DOHH2 (cell line): ENCODE results near the gene NIN.

Experiments used
- CTCF ChIP-seq: fragments of 200-600 bp; sonication (generic); IDR thresholded peaks from one replicate; pipeline ENCODE4 v1.5.1; 2014; ENCODE audit warnings: antibody characterized with exemption, mild to moderate bottlenecking, low read depth, low read length; ENCODE audit not compliant: poor library complexity, severe bottlenecking
- EZH2phosphoT487 ChIP-seq: fragments of 200-600 bp; sonication (generic); IDR thresholded peaks from 2 replicates; pipeline ENCODE4 v1.6.1; 2017; ENCODE audit warnings: borderline replicate concordance, mild to moderate bottlenecking, antibody characterized with exemption, low read length, moderate library complexity, mixed read lengths

- TF ChIP-seq CTCF, result no peak
- no peak for TF ChIP-seq EZH2phosphoT487
Observed at GRCh38 chr14:50839691-50840090, 8.7 kb upstream of the NIN start.
